GM19351 (cell line): ENCODE measurements around the gene FHL1.
"Not testable (repeated sequence)": the region's sequence is repeated elsewhere in the genome, so short reads cannot be mapped to it uniquely, and the experiment has no call there.

ENCODE experiments used
- ATAC-seq: cut with Tn5 transposase; IDR thresholded peaks from one replicate; pipeline ENCODE4 v1.9.1; 2021; ENCODE audit warnings: mild to moderate bottlenecking, moderate library complexity; ENCODE audit not compliant: unreplicated experiment

Gene FHL1

DNA sequence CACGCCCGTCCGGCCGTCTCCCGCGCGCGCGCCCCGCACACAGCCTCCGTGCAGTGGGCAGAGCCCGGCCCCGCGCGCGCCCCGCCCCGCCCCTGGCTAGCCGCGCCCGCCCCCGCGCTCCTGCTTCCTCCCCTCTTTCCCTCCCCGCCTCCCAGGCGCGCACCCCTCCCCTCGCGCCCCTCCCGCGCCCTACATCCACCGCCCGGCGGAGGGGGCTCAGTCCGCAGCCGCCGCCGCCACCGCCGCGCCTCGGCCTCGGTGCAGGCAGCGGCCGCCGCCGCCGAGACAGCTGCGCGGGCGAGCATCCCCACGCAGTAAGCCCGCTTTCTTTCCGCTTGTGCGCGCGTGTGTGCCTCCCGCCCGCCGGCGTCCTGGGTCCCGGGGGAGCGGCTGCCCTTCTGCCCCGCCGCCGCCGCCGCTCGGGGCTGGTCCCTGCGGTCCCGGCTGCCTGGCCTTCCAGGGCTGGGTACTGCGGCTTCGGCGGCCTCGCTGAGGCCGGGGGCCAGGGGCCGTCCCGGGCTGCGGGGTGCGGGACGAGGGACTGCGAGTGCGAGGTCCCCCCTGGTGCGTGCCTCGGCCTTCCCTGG is at the start of gene FHL1:
Gene FHL1 (plus strand): TSS at position 219 of the 587 bp plus-strand sequence.
- no peak for ATAC-seq

DNA sequence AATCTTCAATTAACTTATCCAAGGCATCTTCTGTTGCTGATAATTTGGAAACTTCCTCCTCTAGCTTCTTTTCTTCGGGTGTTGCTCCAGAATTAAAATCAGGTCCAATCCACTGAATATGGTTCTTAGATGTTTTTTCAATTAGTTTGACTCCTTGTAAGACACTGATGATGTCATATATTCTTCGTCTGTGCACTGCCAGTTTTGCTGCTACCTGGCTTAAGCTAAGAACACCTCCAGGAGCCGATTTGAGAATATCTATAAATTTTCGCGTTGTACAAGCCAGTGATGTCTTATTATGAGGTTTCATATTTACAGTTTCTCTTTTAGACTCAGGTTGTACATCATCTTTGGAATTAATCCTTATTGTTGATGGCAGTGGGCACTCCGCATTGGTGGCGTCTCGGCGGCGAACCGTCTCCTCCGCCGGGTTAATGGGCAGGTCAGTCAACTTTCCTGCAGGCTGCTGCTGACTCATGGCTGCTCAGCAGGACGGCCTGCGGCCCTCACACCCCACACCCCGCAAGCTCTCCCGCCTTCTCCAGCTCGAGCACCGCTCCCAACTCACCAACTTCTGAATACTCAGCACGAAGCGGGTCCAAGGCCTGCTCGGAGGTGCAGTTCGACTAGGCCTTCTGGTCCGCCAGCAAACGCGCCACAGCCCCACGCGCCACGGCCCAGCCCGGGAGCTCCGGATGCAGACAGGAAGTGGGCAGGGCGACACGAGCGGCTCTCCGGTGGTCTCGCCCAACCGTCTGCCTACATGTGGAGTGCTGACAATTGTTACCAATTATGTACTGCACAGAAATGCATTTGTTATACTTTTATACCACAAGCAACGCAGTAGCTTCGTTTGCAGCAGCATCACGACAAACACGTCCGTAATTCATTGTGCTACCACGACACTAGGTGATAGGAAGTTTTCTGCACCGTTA is 49.2 kb upstream of the FHL1 start:
- no peak for ATAC-seq

DNA sequence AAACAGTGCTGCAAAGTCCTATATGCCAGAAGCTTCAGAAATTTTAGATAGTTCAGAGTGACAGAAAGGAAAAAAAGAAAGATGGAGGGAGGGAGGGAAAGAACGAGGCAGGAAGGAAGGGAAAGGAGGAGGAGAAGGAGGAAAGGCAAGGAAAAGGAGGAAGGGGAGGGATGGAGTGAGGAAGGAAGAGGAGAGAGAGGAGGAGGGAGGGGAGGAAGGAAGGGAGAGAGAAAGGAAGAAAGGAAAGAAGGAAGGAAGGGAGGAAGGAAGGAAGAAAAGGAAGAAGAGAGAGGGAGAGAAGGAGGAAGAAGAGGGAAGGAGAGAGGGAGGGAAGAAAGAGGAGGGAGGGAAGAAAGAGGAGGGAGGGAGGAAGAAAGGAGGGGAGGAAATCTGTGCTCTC is 42.4 kb upstream of the FHL1 start:
- no peak for ATAC-seq

DNA sequence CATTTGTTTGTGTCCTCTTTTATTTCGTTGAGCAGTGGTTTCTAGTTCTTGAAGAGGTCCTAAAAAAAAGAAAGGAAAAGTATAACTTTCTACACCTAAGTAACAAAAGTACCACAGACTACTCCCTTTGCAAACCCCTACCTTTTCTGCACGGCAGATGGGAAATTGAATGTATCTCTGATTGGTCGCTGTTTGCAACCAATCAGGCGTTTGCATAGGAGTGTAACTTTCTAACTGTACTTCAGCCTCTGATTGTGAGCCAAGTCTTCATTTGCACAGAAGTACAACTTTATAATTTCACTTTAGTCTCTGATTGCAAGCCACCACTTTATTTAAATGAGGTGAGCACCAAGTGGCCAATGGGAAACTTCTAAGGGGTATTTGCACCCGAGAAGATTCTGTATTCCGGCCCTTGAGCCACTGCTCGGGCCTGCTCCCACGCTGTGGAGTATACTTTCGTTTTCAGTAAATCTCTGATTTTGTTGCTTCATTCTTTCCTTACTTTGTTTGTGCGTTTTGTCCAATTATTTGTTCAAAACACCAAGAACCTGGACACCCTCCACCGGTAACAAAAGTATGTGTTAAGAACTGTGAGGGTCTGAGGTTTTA is 40.3 kb upstream of the FHL1 start:
- no peak for ATAC-seq

DNA sequence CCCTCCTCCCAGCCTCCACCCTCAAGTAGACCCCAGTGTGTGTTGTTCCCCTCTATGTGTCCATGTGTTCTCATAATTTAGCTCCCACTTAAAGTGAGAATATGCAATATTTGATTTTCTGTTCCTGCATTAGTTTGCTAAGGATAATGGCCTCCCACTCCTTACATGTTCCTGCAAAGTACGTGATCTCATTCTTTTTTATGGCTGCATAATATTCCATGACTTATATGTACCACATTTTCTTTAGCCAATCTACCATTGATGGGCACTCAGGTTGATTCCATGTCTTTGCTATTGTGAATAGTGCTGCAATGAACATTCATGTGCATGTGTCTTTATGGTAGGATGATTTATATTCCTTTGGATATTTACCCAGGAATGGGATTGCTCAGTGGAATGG is 38.4 kb upstream of the FHL1 start:
- ATAC-seq: not testable (repeated sequence)

DNA sequence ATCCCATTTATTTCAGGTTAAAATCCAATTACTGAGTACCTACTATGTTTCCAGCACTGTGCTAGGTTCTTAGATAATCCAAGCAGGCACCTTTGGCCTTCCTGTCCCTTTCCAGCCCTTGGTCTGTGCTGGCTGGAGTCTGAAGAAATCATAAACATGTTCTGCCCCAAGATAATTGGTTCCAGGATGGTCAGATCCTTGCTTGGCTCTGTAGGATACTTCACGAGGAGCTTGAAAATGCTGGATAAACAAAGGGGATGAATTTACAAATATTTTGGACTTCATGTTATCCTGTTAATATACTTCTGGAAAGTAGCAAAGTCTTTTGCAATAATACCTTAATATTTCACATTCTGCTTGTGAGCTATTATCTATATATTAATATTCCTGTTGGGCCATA is 35.0 kb upstream of the FHL1 start:
- ATAC-seq: no peak

DNA sequence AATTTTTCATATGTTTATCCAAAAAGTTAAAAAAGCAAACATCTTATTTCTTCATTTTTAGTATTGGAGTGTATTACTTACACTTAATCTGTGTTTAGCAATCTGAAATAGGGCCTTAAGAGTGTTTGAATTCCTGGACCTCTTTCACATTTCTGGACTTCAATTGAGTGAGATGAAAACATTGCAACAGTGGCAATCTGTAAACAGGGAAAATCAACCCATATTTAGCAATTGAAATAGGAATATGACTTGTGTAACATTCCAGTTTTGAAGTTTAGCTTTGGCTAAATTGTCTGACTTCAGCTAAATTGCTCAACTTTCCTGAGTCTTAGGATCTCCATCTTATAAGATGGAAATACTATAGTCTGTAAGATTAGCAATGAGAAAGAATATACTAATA is 34.6 kb upstream of the FHL1 start:
- ATAC-seq: no peak

DNA sequence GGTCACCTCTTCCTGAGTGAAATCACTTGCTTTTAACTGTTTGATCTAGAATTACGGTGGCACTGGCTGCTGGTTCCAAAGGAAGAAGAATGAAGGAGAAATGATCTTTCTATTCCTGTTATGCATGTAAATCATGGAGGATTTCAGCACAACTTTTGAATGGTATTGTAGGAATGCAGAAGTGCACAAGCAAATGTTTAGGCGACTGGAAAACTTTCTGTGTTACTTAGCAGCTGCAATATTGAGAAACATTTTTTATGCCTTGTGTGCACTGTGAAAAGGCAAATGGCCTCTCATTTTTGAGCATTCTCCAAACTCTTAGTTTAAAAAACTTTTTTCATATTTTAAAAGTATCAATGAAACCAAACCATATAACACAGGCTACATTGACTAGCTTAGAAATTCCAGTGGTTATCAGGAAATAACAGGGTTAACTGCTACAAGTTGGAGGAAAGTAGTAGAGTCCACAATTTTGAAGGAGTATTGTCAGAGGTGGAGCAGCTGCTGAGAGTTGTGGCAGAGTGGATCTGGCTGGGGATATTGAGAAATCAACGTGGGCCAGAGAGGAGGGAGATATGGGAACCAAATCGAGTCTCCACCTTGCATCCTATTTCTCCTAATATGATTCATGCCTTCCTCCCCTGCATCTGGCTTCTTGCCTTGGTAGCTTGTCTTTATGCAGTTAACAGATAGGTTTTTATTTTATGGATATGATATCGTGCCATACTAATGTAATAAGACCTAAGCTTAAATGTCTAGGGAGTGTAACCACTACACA is 32.0 kb upstream of the FHL1 start:
- no peak for ATAC-seq

DNA sequence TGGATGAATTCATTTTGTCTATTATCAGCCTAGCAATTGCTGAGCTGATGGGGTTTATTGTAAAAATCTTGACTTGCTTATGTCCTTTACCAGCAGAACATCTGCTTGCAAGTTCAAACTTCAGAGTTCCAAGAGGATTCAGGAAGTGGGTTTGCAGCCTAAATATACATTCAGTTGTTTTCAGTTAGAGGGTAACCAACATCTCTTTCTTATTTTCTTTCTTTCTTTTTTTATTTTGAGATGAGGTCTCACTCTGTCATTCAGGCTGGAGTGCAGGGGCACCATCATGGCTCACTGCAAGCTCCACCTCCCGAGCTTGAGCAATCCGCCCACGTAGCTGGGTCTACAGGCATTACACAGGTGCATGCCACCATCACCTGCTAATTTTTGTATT is 31.4 kb upstream of the FHL1 start:
- ATAC-seq: no peak

DNA sequence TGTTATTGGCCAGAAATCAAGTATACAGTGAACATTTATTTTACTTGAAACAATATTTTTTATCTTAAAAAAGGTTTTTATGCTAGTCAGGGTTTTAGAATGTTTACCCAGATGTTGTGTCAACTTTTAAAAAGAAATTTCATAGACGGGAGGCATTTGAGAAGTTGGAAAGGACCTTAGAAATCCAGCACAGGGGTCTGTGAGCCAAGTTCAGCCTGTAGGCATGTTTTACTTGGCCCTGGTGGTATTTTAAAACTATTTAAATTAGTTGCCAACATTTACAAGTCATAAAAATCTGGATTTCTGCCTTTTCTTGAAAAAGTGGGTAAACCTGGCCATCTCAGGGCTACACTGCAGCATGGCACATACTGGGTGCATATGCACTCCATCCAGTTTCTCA is 25.5 kb upstream of the FHL1 start:
- no peak for ATAC-seq

DNA sequence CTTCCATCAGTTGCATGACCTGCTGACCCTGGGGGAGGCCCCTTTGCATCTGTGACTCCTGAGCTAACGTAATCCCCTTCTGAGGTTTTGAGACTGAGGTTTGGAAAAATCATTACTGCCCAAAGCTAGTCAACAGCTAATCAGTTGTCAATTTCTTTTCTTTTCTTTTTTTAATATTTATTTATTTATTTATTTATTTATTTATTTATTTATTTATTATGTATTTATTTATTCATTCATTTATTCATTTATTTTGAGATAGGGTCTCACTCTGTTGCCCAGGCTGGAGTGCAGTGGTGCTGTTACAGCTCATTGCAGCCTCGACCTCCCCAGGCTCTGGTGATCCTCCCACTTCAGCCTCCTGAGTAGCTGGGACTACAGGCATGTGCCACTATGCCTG is 25.1 kb upstream of the FHL1 start:
- ATAC-seq: no peak

DNA sequence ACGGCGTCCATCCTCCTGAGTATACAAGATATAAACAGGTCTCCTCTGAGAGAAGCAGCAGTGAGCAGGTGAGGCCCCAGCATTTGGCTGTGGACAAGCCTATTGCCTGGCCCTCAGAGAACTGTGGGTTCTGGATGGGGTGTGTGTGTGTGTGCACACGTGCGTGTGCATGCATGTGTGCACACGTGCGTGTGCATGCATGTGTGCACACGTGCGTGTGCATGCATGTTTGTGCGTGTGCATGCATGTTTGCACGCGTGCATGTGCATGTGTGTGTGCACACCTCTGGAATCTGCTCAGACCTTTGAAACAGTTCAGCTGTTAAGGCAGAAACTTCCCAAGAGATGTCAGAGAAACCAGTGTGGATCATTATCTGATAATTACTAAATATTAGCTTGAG is 22.2 kb upstream of the FHL1 start:
- no peak for ATAC-seq

DNA sequence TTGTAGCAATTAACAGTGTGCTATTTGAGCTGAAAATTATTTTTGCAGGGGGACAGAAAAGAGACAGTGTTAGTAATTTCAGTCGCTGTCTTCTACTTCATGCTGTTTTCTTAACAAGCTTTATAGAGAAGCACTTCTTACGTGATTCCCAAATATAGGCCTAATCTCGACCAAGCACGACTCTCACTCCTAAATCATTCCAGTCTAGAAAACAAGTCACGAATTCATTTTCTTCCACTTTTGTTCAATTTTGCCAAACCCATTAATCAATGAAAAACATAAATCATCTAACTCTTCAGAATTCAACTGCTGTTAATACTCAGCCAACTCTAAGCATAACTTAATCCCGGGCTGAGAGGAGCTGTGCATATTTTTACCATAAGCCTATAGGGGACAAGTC is 21.0 kb upstream of the FHL1 start:
- no peak for ATAC-seq

DNA sequence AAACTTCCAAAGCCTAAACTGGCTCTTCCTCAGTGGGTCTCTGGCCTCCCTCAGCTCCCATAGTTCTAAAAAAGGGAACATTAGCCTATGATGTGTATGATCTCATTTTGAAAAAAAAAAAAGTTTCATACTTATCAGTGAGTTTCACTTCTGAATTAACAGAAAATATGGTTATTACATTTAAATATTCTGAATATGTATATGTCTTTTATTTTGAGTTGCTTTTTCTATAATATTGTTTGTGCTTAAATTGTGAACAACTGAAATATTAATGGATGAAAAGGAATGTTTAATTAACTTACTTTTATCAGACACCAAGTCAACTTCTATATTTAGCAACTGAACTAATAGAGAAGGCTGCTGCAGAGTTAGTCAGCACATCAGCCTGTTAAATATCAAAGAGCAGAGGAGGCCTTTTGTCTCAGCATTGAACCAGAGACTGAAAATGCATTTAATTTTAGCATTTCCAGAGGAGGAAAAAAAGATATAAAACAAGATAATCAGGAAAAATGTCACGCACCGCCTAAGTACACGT is 20.4 kb upstream of the FHL1 start:
- ATAC-seq: no peak

DNA sequence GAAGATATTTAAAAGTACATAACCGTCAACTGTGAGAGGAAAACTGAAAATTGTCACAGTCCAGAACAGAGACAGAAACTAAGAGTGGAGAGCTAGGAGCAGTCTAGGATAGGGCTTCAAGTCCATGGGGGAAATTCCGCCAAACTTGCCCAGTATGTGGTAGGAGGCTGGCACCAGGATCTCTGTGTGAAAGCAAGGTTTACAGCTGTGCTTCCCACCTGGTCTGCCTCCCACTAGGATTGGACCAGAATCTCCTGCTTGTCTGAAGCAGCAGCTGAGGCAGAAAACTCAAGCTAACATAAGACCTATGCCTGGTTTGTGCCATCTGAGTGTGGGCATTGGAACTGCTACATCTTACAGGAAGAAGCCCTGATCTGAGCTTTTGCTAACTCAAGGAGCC is 18.6 kb upstream of the FHL1 start:
- ATAC-seq: no peak

DNA sequence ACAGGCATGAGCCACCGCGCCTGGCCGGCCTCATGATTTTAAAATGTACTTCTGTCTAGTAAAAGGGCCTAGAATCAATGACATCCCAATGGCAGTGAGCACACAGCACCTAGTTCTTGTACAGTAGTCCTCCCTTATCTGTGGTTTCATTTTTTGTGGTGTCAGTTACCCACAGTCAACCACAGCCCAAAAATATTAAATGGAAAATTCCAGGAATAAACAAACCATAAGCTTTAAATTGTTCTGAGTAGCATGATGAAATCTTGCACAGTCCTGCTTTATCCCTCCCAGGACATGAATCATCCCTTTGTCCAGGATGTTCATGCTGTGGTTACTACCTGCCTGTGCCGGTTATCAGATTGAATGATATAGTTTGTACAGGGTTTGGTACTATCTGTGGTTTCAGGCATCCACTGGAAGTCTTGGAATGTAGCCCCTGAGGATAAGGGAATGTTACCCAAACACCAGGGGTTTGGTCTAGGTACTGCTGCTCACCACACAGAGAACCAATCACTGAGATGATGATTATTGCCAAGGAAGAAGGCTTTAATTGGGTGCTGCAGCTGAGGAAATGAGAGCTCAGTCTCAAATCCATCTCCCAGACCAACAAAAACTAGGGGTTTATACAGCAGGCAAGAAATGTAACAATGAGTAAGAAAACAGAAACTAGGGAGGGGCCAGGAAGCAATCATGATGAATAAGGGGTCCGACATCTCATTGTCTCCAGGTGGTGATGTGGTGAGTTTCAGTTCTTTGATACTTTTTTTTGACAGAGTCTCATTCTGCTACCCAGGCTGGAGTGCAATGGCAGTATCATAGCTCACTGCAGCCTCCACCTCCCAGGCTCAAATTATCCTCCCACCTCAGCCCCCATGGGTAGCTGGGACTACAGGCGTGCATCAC is 16.2 kb upstream of the FHL1 start:
- no peak for ATAC-seq

DNA sequence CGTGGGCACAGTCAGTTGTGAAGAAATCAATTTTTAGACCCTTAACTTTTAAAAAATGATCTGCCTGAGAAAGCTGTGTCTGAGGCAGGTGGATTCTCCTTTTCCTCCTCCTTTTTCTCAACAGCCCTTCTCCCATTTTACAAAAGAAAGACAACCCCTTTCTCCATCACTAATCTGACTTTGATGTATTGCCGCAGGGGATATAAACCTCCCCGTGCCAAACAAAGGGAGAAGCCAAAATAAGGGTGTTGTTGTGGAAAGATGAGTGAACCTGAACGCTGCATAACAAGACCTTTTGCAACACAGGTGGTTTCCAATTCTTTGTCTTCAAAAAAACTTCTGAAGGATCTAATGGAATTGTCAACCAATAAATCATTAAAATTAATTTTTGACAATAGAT is 8.4 kb upstream of the FHL1 start:
- ATAC-seq: no peak

DNA sequence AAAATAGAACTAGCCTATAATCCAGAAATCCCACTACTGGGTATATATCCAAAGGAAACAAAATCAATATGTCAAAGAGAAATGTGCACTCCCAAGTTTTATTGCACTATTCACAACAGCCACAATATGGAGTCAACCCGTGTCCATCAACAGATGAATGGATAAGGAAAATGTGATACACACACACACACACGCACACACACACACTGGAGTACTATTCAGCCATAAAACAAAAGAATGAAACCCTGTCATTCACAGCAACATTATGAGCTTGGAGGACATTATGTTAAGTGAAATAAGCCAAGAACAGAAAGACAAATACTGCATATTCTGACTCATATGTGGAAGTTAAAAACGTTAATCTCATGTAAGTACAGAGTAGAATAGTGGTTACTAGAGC is 5.8 kb upstream of the FHL1 start:
- ATAC-seq: no peak

DNA sequence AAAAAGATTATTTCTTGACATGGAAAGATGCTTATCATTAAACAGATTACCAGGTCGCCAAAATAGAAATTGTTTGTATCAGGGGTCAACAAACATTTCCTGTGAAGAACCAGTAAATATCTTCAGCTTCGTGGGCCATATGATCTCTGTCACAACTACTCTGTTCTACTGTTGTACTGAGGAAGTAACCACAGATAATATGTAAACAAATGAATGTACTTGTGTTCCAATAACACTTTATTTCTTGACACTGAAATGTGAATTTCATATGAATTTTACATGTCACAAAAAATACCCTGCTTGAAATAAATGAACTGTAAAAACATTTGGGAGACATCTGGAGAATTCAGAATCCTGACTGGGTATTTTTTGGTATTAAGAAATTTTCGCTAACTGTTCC is 4.7 kb upstream of the FHL1 start:
- no peak for ATAC-seq

DNA sequence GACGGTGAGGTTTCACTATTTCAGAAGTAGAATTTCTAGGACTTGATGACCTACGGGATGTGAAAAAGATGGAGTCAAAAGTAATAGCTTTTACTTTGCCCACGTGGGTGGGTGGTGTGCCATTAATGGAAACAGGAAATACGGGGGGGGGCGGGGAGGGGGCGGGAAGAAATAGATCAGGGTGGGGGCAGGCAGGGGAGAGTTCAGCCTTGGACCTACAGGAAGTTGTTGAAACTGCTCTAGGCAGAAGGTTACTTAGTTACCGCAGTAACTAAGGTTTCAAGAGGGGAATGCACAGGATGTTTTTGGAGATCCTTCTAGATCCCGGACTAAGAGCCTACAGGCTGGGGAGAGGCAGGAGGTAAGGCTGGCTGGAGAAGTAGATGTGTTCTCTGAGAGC is 3.6 kb upstream of the FHL1 start:
- ATAC-seq: no peak
